GM10266 (cell line): ENCODE data around the gene CALM1.

ENCODE experiments used
- DNase-seq: peaks from one replicate; pipeline ENCODE4 v3.0.0; 2012; ENCODE audit errors: extremely low spot score
- CTCF ChIP-seq: IDR thresholded peaks from 2 replicates; pipeline ENCODE4 v1.5.1; 2012; ENCODE audit warnings: mild to moderate bottlenecking, low read depth; ENCODE audit not compliant: control insufficient read depth, insufficient read depth; ENCODE audit errors: missing control alignments

CALM1 gene

GRCh38 chr14:90429754-90430153 is 32.9 kb downstream of the CALM1 start:
- no peak for DNase-seq
- no peak for TF ChIP-seq CTCF

- DNase-seq: no peak
- no peak for TF ChIP-seq CTCF
Measured at GRCh38 chr14:90434370-90435020, 37.7 kb downstream of the CALM1 start.

- no peak for DNase-seq
- TF ChIP-seq CTCF: no peak
Measured at GRCh38 chr14:90438841-90439240, 42.0 kb downstream of the CALM1 start.

GRCh38 chr14:90440021-90440451 is 43.2 kb downstream of the CALM1 start:
- no peak for DNase-seq
- TF ChIP-seq CTCF: no peak

GRCh38 chr14:90440592-90440991 is 43.8 kb downstream of the CALM1 start:
- no peak for DNase-seq
- no peak for TF ChIP-seq CTCF

GRCh38 chr14:90442388-90442787 is 45.6 kb downstream of the CALM1 start:
- no peak for TF ChIP-seq CTCF
- no peak for DNase-seq

- TF ChIP-seq CTCF: no peak
Measured at GRCh38 chr14:90443161-90444076, 46.6 kb downstream of the CALM1 start.

More at GRCh38 chr14:90443161-90444076, 46.6 kb downstream of the CALM1 start:
- no peak for DNase-seq
